ENCODE measurements around the gene ZNF407.
"Not testable (repeated sequence)": the region's sequence is repeated elsewhere in the genome, so short reads cannot be mapped to it uniquely, and the experiment has no call there.

ZNF407 gene

DNA sequence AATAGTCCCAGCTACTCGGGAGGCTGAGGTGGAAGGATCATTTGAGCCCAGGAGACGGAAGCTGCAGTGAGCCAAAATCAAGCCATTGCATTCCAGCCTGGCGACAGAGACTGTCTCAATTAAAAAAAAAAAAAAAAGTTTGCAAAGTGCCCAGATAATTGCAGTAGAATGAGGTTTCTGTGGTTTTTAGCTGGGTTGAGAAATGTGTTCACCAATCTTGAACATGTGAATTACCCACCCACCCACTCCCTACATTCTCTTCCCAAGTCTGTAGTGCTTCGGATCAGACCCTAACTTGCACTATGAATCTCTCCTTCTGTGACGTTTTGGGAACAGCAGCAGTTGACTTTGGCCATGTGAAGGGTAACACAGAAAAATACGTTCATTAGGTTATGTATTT is 363.9 kb downstream of the ZNF407 start:
- CTCF ChIA-PET = no interaction called here
- POLR2A ChIA-PET = no interaction called here
- TF ChIP-seq, protein P1, sequence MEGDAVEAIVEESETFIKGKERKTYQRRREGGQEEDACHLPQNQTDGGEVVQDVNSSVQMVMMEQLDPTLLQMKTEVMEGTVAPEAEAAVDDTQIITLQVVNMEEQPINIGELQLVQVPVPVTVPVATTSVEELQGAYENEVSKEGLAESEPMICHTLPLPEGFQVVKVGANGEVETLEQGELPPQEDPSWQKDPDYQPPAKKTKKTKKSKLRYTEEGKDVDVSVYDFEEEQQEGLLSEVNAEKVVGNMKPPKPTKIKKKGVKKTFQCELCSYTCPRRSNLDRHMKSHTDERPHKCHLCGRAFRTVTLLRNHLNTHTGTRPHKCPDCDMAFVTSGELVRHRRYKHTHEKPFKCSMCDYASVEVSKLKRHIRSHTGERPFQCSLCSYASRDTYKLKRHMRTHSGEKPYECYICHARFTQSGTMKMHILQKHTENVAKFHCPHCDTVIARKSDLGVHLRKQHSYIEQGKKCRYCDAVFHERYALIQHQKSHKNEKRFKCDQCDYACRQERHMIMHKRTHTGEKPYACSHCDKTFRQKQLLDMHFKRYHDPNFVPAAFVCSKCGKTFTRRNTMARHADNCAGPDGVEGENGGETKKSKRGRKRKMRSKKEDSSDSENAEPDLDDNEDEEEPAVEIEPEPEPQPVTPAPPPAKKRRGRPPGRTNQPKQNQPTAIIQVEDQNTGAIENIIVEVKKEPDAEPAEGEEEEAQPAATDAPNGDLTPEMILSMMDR (IDR thresholded peaks at IDR 0.05; ENCODE audit: control extremely low read depth, extremely low read depth, low read depth, missing control alignments) = no peak
- DNase-seq (ENCODE audit: extremely low spot score) = no peak

DNA sequence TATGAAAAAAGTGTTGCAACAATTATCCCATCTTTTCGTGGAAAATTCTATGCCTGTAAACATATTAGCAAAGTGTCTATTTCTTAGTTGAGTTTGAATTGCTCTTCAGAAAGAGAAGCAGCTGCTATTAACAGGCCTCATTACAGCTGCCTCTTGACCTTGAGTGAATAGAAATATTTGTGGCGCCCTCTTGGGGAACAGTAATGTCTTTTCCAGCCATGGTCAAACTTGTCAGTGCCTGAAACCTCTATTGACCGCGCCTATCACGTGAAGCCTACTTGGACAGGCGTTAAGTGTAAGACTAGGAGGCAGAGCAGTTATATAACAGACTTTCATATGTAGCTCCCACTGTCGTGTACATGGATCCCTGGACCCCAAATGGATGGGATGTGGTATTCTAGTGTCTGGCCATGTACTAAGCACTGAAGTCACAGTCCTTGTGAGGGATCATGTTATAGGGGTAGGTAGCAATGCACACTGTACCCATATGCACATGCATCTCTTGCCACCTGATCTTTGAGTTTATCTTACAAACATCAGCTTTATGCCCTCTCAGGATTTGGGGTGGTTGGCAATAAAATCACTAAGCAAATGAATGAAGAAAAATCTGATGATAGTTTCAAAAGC is 366.3 kb downstream of the ZNF407 start:
- TF ChIP-seq, protein P1 (IDR thresholded peaks at IDR 0.05; ENCODE audit: control extremely low read depth, extremely low read depth, low read depth, missing control alignments) = peak; percentile 46
- peak; percentile 38 for DNase-seq (ENCODE audit: extremely low spot score)
- CTCF ChIA-PET = interaction anchor here (1.0 to 2.2 kb wide), 7 partner anchors 12 to 311 kb away, joined by 3 to 12 read pairs (median 4); no protein-coding TSS in a partner anchor
- POLR2A ChIA-PET = no interaction called here

DNA sequence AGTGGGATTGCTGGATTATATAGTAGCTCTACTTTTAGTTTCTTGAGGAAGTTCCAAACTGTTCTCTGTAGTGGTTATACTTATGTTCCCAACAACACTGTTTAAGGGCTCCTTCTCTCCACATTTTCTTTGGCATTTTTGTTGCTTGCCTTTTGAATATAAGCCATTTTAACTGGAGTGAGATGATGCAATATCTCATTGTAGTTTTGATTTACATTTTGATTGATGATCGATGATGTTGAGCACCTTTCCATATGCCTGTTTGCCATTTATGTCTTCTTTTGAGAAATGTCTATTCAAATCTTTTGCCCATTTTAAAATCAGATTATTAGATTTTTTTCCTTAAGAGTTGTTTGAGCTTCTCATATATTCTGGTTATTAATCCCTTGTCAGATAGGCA is 368.0 kb downstream of the ZNF407 start:
- POLR2A ChIA-PET = no interaction called here

DNA sequence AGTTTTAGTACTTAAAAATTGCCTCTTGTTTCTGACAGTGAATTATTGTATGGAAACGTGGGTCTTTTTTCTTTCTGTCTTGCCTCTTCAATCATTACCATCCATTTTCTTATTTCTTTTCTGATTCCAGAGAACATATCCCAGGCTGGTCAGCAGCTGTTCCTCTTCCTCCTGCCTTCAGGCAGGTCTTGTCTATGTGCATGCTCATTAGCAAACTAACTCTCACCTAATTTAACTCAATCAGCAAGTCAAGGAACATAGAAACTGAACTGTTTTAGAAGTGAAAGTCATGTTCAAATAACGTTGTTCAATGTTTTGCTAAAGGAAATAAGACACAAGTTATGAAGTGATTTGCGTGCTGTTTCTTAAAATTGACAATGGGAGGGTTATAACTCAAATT is 369.8 kb downstream of the ZNF407 start:
- ChIA-PET CTCF (no interaction called here), POLR2A (no interaction called here)
- no peak for DNase-seq (ENCODE audit: extremely low spot score)
- TF ChIP-seq, protein P1 (IDR thresholded peaks at IDR 0.05; ENCODE audit: control extremely low read depth, extremely low read depth, low read depth, missing control alignments) = no peak

More for the DNA sequence above, 368.0 kb downstream of the ZNF407 start:
- no peak for DNase-seq (ENCODE audit: extremely low spot score)
- TF ChIP-seq, protein P1 (IDR thresholded peaks at IDR 0.05; ENCODE audit: control extremely low read depth, extremely low read depth, low read depth, missing control alignments) = no peak
- CTCF ChIA-PET = interaction anchor here (1.3 kb wide), 1 partner anchor 10 kb away, joined by 3 read pairs; no protein-coding TSS in a partner anchor

DNA sequence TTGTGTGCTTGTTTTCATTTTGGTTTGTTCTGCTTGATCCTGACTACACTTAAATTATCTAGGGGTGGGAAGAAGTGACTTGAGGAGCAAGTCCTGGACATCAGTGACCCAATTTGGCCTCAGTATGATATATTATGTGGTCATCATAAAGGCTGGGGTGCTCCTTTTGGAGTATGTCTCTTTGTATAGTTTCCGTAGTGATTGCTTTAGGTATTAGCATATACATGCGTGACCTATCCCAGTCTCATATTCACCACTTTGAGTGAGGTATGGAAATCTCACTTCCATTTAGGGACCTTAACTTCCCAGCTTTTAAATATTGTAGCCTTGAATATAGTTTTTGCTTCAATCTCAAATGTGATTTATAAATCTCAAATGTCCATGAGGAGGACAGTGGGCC is 370.3 kb downstream of the ZNF407 start:
- TF ChIP-seq, protein P1 (IDR thresholded peaks at IDR 0.05; ENCODE audit: control extremely low read depth, extremely low read depth, low read depth, missing control alignments) = no peak
- DNase-seq (ENCODE audit: extremely low spot score) = no peak
- ChIA-PET POLR2A (no interaction called here), CTCF (no interaction called here)

DNA sequence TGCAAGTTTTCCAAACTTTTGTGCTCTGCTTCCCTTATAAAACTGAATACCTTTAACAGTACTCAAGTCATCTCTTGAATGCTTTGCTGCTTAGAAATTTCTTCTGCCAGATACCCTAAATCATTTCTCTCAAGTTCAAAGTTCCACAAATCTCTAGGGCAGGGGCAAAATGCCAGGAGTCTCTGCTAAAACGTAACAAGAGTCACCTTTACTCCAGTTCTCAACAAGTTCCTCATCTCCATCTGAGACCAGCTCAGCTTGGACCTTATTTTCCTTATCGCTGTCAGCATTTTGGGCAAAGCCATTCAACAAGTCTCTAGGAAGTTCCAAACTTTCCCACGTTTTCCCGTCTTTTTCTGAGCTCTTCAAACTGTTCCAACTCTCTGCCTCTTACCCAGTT is 373.7 kb downstream of the ZNF407 start:
- POLR2A ChIA-PET; DNase-seq (ENCODE audit: extremely low spot score); CTCF ChIA-PET: not testable (repeated sequence)

DNA sequence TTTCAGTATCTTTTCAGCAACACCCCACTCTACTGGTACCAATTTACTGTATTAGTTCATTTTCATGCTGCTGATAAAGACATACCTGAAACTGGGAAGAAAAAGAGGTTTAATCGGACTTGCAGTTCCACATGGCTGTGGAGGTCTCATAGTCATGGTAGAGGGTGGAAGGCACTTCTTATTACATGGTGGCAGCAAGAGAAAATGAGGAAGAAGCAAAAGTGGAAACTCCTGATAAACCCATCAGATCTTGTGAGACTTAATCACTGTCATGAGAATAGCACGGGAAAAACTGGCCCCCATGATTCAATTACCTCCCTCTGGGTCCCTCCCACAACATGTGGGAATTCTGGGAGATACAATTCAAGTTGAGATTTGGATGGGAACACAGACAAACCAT is 374.1 kb downstream of the ZNF407 start:
- CTCF ChIA-PET = interaction anchor here (1.1 kb wide), 1 partner anchor 10 kb away, joined by 4 read pairs; no protein-coding TSS in a partner anchor
- POLR2A ChIA-PET; DNase-seq (ENCODE audit: extremely low spot score): not testable (repeated sequence)

DNA sequence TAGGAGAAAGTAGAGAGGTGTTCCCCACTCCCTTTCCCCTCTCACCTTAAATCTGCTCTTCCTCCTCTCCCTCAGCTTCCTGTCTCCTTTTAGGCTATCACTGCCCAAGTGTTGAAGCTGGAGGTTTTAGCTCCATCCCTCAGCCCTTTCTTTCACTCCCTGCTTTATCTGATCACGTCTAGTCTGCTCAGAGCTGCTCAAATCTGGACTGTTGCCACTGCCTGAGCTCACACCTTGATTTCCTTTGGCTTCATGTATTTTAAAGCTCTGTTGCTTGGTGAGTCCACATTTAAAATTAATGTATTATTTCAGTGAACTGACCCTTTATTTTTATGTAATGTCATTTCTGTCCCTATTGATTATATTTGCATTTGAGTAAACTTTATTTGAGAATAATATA is 374.7 kb downstream of the ZNF407 start:
- TF ChIP-seq, protein P1 (IDR thresholded peaks at IDR 0.05; ENCODE audit: control extremely low read depth, extremely low read depth, low read depth, missing control alignments) = no peak
- CTCF ChIA-PET = interaction anchor here (1.1 kb wide), 1 partner anchor 9 kb away, joined by 4 read pairs; no protein-coding TSS in a partner anchor

More for the DNA sequence above, 374.7 kb downstream of the ZNF407 start:
- POLR2A ChIA-PET = no interaction called here
- no peak for DNase-seq (ENCODE audit: extremely low spot score)

Data from GM10248 (cell line).